ENCODE results near the gene ZNF423. TPM values are rescaled to one million over a fixed set of nuclear protein-coding genes. Genes with fewer than 3 reads are reported as not detected.

ZNF423 gene
- polyA plus RNA-seq, 1 of the 3 experiments (the other 2 are of a cell fraction): 1.2 TPM

GRCh38 chr16:49637933-49638672 is 217.8 kb downstream of the ZNF423 start:
- no peak overlapping the region for H2AFZ ChIP-seq (ENCODE audit: low read depth)
- no peak for DNase-seq
- WGBS (ENCODE audit: low lambda C conversion rate): 84% methylated on average over 16 of the region's 42 CpGs
- no peak overlapping the region; a peak in 1 of 4 replicates for H3K4me3 ChIP-seq (ENCODE audit: low read depth in 2 of 2, low read length in 1 of 2)
- no peaks in the 10 kb centered on the region for H4K20me1 ChIP-seq (ENCODE audit: insufficient read depth)
- POLR2A ChIA-PET: interaction anchor here (0.8 to 2.6 kb wide), 5 partner anchors 15 to 44 kb away, joined by 3 to 10 read pairs (median 5); no protein-coding TSS in a partner anchor
- H3K36me3 ChIP-seq (replicated peaks in 1 of 2; ENCODE audit: control insufficient read depth in 1 of 2, insufficient read depth in 2 of 2, low read length in 1 of 2): peaks cover 0 to 3% of the 10 kb centered on the region in 2 experiments
- H3K4me1 ChIP-seq (ENCODE audit: control insufficient read depth in 1 of 2, insufficient read depth in 2 of 2, low read depth in 1 of 2, low read length in 1 of 2): peaks cover 26 to 82% of the 10 kb centered on the region in 2 experiments
- TF ChIP-seq ELF1 (IDR thresholded peaks at IDR 0.05) (no peak), CHD2 (IDR thresholded peaks at IDR 0.05; ENCODE audit: low read length, partially characterized antibody) (no peak), MEF2A (IDR thresholded peaks at IDR 0.05; ENCODE audit: borderline replicate concordance, low read depth) (no peak), RAD21 (IDR thresholded peaks at IDR 0.05; ENCODE audit: low read length) (no peak), EZH2phosphoT487 (IDR thresholded peaks at IDR 0.05; ENCODE audit: borderline replicate concordance, low read depth) (no peak), TCF12 (IDR thresholded peaks at IDR 0.05) (no peak), EP300 (IDR thresholded peaks at IDR 0.05; ENCODE audit: borderline replicate concordance in 1 of 2, low read depth in 1 of 2, low read length in 1 of 2) (no peak), GATA2 (CRISPR knock-in tag; IDR thresholded peaks at IDR 0.05) (no peak), USF2 (IDR thresholded peaks at IDR 0.05; ENCODE audit: borderline replicate concordance, low read depth, low read length) (no peak), IRF3 (IDR thresholded peaks at IDR 0.05; ENCODE audit: low read depth, low read length) (no peak), PBX3 (IDR thresholded peaks at IDR 0.05) (no peak), GABPA (IDR thresholded peaks at IDR 0.05; ENCODE audit: low read depth) (no peak)
- no peaks in the 10 kb centered on the region for H3K27me3 ChIP-seq (ENCODE audit: insufficient read depth)
- CTCF ChIA-PET: interaction anchor here (0.9 to 3.2 kb wide), 7 partner anchors 13 to 220 kb away, joined by 3 to 18 read pairs (median 3); no protein-coding TSS in a partner anchor
- H3K9ac ChIP-seq: no peak overlapping the region
- no peaks in the 10 kb centered on the region for H3K9me3 ChIP-seq
- H3K27ac ChIP-seq (ENCODE audit: low read depth in 2 of 2, low read length in 1 of 2): peak overlapping the region in 1 of 2 experiments; percentile 85; a peak in 2 of 4 replicates
- no peaks in the 10 kb centered on the region for H3K79me2 ChIP-seq (ENCODE audit: insufficient read depth)
- no peaks in the 10 kb centered on the region for H3K9me2 ChIP-seq
- no peak overlapping the region for H3K4me2 ChIP-seq
- H3F3A ChIP-seq (replicated peaks; ENCODE audit: insufficient read depth): peaks cover 2% of the 10 kb centered on the region

- no peak overlapping the region for H2AFZ ChIP-seq (ENCODE audit: low read depth)
- 73% methylated on average over 11 of the region's 16 CpGs for WGBS (ENCODE audit: low lambda C conversion rate)
- ChIA-PET POLR2A (interaction anchor here (2.3 kb wide), 1 partner anchor 27 kb away, joined by 10 read pairs; no protein-coding TSS in a partner anchor), CTCF (interaction anchor here (0.7 to 3.2 kb wide), 6 partner anchors 12 to 220 kb away, joined by 3 to 18 read pairs (median 4); no protein-coding TSS in a partner anchor)
- H3K4me2 ChIP-seq: no peak overlapping the region
- no peaks in the 10 kb centered on the region for H4K20me1 ChIP-seq (ENCODE audit: insufficient read depth)
- no peaks in the 10 kb centered on the region for H3K9me2 ChIP-seq
- no peak overlapping the region for H3K9ac ChIP-seq
- H3F3A ChIP-seq (replicated peaks; ENCODE audit: insufficient read depth): no peaks in the 10 kb centered on the region
- peaks cover 0 to 3% of the 10 kb centered on the region in 2 experiments for H3K36me3 ChIP-seq (replicated peaks in 1 of 2; ENCODE audit: control insufficient read depth in 1 of 2, insufficient read depth in 2 of 2, low read length in 1 of 2)
- H3K27me3 ChIP-seq (ENCODE audit: insufficient read depth): no peaks in the 10 kb centered on the region
- H3K4me3 ChIP-seq (ENCODE audit: low read depth in 2 of 2, low read length in 1 of 2): no peak overlapping the region
- H3K9me3 ChIP-seq: no peaks in the 10 kb centered on the region
- no peak for DNase-seq
- no peaks in the 10 kb centered on the region for H3K79me2 ChIP-seq (ENCODE audit: insufficient read depth)
- peak overlapping the region in 1 of 2 experiments; percentile 85; a peak in 1 of 4 replicates for H3K27ac ChIP-seq (ENCODE audit: low read depth in 2 of 2, low read length in 1 of 2)
- H3K4me1 ChIP-seq (ENCODE audit: control insufficient read depth in 1 of 2, insufficient read depth in 2 of 2, low read depth in 1 of 2, low read length in 1 of 2): peaks cover 22 to 79% of the 10 kb centered on the region in 2 experiments
- TF ChIP-seq ZBTB33 (IDR thresholded peaks at IDR 0.05; ENCODE audit: borderline replicate concordance, low read depth) (no peak), RXRA (IDR thresholded peaks at IDR 0.05; ENCODE audit: borderline replicate concordance, low read depth) (no peak), EZH2phosphoT487 (IDR thresholded peaks at IDR 0.05; ENCODE audit: borderline replicate concordance, low read depth) (no peak), TEAD4 (IDR thresholded peaks at IDR 0.05; ENCODE audit: borderline replicate concordance, insufficient read depth) (no peak), REST (IDR thresholded peaks at IDR 0.05; ENCODE audit: low read depth, low read length) (no peak), TAF1 (IDR thresholded peaks at IDR 0.05; ENCODE audit: borderline replicate concordance, low read depth, low read length) (no peak)
These were observed 218.4 kb downstream of the ZNF423 start for GRCh38 chr16:49637511-49637910.
